Adrenal gland (tissue), 12 donors: ENCODE measurements around the gene INS. TPM values are rescaled to one million over a fixed set of nuclear protein-coding genes. Genes with fewer than 3 reads are reported as not detected.

Experiments used
- DNase-seq, 7 donors: peaks; one replicate each; pipeline ENCODE4 v3.0.0-alpha.2; 2019 to 2020
- H3K27ac ChIP-seq, 5 donors: fragments of 200-600 bp; sonication (generic) in 4 of 5; 1 replicate in 3 of 5; 2 replicates in 2 of 5; pipeline versions ENCODE4 v1.5.1 to v1.8.0; 2016 to 2020; ENCODE audit warnings: mild to moderate bottlenecking in 1 of 5
- H3K27me3 ChIP-seq: fragments of 200-600 bp; 2 replicates; pipeline ENCODE4 v1.8.0; 2021
- H3K36me3 ChIP-seq, 2 donors: fragments of 200-600 bp; replicated peaks in 1 of 2; 1 replicate in 1 of 2; 2 replicates in 1 of 2; pipeline versions ENCODE4 v1.5.1 to v1.8.0; 2018 to 2022
- H3K4me1 ChIP-seq, 2 donors: fragments of 200-600 bp; replicated peaks in 1 of 2; 1 replicate in 1 of 2; 2 replicates in 1 of 2; pipeline versions ENCODE4 v1.5.1 to v1.8.0; 2018 to 2021
- H3K4me3 ChIP-seq, 4 donors: fragments of 200-600 bp; sonication (generic) in 3 of 4; one replicate each; pipeline ENCODE4 v1.5.1; 2016 to 2018
- H3K9me3 ChIP-seq, 3 donors: fragments of 200-600 bp; sonication (generic) in 1 of 3; replicated peaks in 1 of 3; 1 replicate in 2 of 3; 2 replicates in 1 of 3; pipeline versions ENCODE4 v1.5.1 to v1.8.0; 2016 to 2021
- POLR2A ChIP-seq, 2 donors: fragments of 450-650 bp; IDR thresholded peaks; one replicate each; pipeline ENCODE4 v1.6.1; 2017; ENCODE audit warnings: antibody characterized with exemption in 2 of 2, mild to moderate bottlenecking in 2 of 2, moderate library complexity in 1 of 2
- WGBS, 4 donors: extraction: QIAGEN DNeasy Blood & Tissue Kit in 2 of 4; methylation state at CpG; one replicate each; pipeline versions ENCODE4 v1.1.5 to v1.1.7; 2013 to 2017; 5-methylcytosine and 5-hydroxymethylcytosine counted together
- intact Hi-C, 2 donors: fragments of 100-400 bp; cut with DNase I; formaldehyde crosslinking; loops; one replicate each; pipeline versions ENCODE4 v1.14.1 to v1.15.0; 2022 to 2023
- polyA plus RNA-seq, 3 donors: library from polyadenylated mRNA; stranded (reverse); fragments of 200-250 nt in 2 of 3; fragments of 350-450 nt in 1 of 3; fragmentation: Illumina TruSeq in 1 of 3; extraction: RNeasy Lipid Tissue Mini Kit (QIAGEN cat#74804) in 1 of 3; gene quantifications; one replicate each; pipeline ENCODE4 v1.2.3, GENCODE V29; 2013 to 2014
- total RNA-seq, 9 donors: library from RNA; depleted of rRNA in 4 of 9; stranded (reverse); fragments of >200 nt in 4 of 9; fragments of 120-200 nt in 1 of 9; fragmentation: NEBNext Ultra II Directional in 1 of 9; extraction: Animal tissue kit (Norgen Biotek cat#: 25700) in 1 of 9; gene quantifications; one replicate each; pipeline versions ENCODE4 v1.1.0 to v1.2.4, GENCODE V29; 2013 to 2023
- TF ChIP-seq, protein P1 (sequence below), 6 experiments: fragments of 450-650 bp in 4 of 6; fragments of 200-600 bp in 2 of 6; sonication (generic) in 1 of 6; IDR thresholded peaks; 1 replicate in 5 of 6; 2 replicates in 1 of 6; pipeline versions ENCODE4 v1.5.1 to v1.8.0; 2016 to 2021; ENCODE audit warnings: antibody characterized with exemption in 6 of 6, mild to moderate bottlenecking in 2 of 6, moderate library complexity in 1 of 6
- donor health status: healthy with polysubstance abuse.
- donor health status: Bipolar disorder and iron deficiency.
- donor health status: DM: yes; HTN: yes; CAD: no.
- donor health status: DM: no; HTN: no; CAD: no.
- donor health status: DM: no; HTN: no; CAD: no.
- donor health status: DM: yes; HTN: yes; CAD: no.

INS gene
- total and polyA plus RNA-seq, 12 donors = 0.72 to 45.2 (median 6.5) TPM; not detected in 8

DNA sequence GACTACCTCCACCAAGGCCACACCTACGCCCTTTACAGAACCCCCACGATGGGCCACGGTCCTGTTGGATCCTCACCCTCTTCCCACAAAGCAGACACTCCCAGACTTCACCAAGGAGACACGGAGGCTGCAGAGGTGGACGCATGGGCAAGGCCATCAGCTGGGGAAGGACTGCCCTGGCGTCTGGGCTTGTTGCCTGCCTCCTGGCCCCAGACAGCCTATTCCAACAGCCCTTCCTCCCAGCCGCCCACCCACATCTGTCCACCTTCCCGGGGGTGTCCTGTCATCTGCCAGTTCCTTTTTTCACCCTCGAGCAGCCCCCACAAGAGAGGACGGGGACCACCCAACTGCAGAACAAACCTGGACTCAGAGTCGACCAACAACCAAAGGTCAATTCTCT is 39.5 kb upstream of the INS start:
- intact Hi-C loops = loop anchor here in 1 of 2 donors (10.0 kb wide), 1 partner anchor 324 kb away; no protein-coding TSS in a partner anchor
- Histone ChIP-seq H3K4me1 (no peaks in the 10 kb centered on the region), H3K36me3 (no peaks in the 10 kb centered on the region), H3K4me3 (no peak overlapping the region), H3K27ac (no peak overlapping the region), H3K9me3 (no peaks in the 10 kb centered on the region), H3K27me3 (no peaks in the 10 kb centered on the region)
- no peak for TF ChIP-seq POLR2A (IDR thresholded peaks at IDR 0.05)
- TF ChIP-seq, protein P1, sequence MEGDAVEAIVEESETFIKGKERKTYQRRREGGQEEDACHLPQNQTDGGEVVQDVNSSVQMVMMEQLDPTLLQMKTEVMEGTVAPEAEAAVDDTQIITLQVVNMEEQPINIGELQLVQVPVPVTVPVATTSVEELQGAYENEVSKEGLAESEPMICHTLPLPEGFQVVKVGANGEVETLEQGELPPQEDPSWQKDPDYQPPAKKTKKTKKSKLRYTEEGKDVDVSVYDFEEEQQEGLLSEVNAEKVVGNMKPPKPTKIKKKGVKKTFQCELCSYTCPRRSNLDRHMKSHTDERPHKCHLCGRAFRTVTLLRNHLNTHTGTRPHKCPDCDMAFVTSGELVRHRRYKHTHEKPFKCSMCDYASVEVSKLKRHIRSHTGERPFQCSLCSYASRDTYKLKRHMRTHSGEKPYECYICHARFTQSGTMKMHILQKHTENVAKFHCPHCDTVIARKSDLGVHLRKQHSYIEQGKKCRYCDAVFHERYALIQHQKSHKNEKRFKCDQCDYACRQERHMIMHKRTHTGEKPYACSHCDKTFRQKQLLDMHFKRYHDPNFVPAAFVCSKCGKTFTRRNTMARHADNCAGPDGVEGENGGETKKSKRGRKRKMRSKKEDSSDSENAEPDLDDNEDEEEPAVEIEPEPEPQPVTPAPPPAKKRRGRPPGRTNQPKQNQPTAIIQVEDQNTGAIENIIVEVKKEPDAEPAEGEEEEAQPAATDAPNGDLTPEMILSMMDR (IDR thresholded peaks at IDR 0.05) = no peak
- DNase-seq = no peak
- WGBS, 4 donors = 66 to 85% (median 83%) methylated on average over 7 to 11 of the region's 11 CpGs

DNA sequence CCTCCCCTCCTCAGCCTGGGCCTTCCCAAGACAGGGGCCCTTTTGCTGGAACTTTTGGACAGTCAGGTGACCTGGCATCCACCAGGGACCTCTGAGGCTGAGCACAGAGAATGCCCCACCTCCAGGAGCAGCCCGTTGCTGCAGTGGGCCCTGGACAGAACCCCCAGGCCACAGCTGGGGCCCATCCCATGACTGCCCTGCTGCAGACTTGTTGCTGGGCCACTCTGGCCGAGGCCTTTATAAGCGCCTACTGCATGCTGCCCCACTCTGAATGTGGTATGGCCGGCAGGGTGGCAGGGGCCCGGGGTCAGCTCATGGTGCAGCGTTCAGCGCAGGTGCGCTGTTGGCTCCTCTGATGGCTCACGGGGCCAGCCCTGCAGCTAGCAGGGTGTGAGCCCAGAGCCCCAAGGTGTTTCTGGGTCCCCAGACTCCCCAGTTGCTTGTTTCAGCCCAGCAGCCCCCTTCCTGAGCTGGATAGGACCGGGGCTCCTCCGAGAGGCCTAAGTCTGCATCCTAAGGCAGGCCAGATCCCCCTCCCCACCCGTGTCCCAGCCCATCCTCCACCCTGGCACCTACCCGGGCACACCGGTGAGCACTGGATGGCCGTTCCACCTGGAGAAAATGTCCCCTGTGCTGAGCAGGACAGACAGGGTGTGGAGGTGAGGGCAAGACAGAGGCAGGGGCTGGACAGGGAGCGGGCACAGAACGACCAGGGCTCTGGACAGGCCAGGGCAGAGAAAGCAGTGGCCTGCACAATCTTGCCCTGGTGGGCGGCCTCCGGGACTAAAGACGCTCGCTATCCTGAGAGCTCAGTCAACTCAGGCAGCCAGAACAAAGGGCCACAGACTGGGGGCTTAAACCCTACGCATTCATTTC is 38.7 kb upstream of the INS start:
- Histone ChIP-seq H3K36me3 (no peaks in the 10 kb centered on the region), H3K27ac (no peak overlapping the region), H3K9me3 (no peaks in the 10 kb centered on the region), H3K4me1 (no peaks in the 10 kb centered on the region), H3K27me3 (no peaks in the 10 kb centered on the region), H3K4me3 (no peak overlapping the region)
- no peak for TF ChIP-seq POLR2A (IDR thresholded peaks at IDR 0.05)
- TF ChIP-seq, protein P1 (IDR thresholded peaks at IDR 0.05) = no peak
- 90 to 94% (median 91%) methylated on average over 8 to 22 of the region's 22 CpGs for WGBS, 4 donors
- intact Hi-C loops = loop anchor here (5.0 to 10.0 kb wide), 3 partner anchors 103 to 325 kb away; partner anchors contain the start of genes C11orf21 (in 1 of the 2) and TSPAN32 (in 1 of the 2)
- no peak for DNase-seq

DNA sequence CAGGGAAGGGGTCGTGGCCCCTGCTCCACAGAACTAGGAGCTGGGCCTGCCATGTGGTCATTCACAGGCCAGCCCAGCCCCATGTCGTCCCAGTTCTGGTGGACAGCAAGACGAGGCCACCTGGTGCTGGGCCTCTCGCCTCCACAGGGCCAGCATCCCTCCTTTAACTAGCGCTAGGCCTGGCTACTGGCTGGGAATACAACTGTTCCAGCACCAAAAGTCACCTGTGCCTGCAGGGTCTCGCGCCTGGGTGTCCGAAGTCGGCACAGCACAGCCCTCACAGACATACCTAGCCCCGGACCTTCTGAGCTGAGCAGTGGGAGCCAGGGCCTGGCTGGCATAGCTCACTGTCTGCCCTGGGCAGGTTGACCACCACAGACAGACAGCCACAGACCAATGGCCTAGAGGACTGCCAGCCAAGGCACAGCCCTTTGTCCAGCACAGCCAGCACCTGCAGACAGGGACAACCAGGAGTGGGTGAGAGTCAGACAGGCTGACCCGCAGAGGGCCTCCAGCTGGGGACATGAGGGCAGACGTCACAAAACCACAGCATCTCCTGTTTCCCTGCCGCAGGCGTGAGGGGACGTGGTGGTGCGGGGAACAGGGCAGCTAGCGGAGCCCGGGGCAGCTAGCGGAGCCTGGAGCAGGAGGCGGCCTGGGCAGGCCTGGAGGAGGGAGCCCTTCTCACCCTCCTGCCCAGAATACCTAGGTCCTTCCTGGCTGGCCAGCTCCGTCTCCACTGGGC is 37.8 kb upstream of the INS start:
- Histone ChIP-seq H3K27me3 (no peaks in the 10 kb centered on the region), H3K9me3 (no peaks in the 10 kb centered on the region), H3K36me3 (no peaks in the 10 kb centered on the region), H3K4me3 (no peak overlapping the region), H3K27ac (no peak overlapping the region), H3K4me1 (no peaks in the 10 kb centered on the region)
- intact Hi-C loops = loop anchor here in 1 of 2 donors (5.0 to 10.0 kb wide), 3 partner anchors 104 to 326 kb away; partner anchors contain the start of genes C11orf21 and TSPAN32
- WGBS, 4 donors = 80 to 82% (median 81%) methylated on average over 13 to 21 of the region's 21 CpGs
- DNase-seq = no peak
- TF ChIP-seq, protein P1 (IDR thresholded peaks at IDR 0.05) = no peak
- TF ChIP-seq POLR2A (IDR thresholded peaks at IDR 0.05) = no peak
